Measurements from ENCODE around the gene AP2A1.

DNA sequence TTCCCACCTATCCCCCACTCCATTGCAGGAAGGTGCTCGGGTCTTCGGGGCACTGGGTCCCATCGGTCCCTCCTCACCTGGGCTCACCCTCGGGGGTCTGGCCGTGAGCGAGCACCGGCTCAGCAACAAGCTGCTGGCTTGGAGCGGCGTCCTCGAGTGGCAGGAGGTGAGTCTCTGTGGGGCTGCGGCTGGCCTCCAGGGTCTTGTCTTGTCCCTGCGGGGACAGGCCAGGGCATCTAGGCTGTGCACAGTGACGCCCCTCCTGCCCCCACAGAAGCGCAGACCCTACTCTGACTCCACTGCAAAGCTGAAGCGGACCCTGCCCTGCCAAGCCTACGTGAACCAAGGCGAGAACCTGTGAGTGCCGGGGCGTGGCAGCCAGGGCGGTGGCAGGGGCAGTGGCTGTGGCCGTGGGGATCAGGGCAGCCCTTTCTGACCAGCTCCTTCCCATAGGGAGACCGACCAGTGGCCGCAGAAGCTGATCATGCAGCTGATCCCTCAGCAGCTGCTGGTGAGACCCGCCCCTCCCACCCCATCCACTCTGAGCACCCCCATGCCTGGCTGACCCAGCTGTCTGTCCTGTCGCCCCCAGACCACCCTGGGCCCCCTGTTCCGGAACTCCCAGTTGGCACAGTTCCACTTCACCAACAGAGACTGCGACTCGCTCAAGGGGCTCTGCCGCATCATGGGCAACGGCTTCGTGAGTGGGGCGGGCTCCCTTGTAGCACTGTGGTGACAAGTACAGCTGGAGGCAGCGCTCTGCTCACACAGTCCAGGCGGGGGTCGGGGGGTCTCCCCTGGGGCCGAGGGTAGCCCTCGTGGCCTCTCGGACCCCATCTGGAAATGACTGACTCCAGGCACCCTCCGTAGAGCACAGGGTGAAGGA, 87.8 kb downstream of the AP2A1 start:
- TF ChIP-seq, protein P1, sequence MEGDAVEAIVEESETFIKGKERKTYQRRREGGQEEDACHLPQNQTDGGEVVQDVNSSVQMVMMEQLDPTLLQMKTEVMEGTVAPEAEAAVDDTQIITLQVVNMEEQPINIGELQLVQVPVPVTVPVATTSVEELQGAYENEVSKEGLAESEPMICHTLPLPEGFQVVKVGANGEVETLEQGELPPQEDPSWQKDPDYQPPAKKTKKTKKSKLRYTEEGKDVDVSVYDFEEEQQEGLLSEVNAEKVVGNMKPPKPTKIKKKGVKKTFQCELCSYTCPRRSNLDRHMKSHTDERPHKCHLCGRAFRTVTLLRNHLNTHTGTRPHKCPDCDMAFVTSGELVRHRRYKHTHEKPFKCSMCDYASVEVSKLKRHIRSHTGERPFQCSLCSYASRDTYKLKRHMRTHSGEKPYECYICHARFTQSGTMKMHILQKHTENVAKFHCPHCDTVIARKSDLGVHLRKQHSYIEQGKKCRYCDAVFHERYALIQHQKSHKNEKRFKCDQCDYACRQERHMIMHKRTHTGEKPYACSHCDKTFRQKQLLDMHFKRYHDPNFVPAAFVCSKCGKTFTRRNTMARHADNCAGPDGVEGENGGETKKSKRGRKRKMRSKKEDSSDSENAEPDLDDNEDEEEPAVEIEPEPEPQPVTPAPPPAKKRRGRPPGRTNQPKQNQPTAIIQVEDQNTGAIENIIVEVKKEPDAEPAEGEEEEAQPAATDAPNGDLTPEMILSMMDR (IDR thresholded peaks at IDR 0.05 in 4 of 5, conservative IDR thresholded peaks at IDR 0.05 in 1 of 5): no peak
- TF ChIP-seq POLR2A (IDR thresholded peaks at IDR 0.05): no peak
